Measurements from ENCODE around the gene SPZ1.

- TF ChIP-seq EP300 (IDR thresholded peaks at IDR 0.05; ENCODE audit: borderline replicate concordance in 1 of 2, control insufficient read depth in 1 of 2, low read depth in 2 of 2, low read length in 2 of 2) (no peak), ZNF24 (IDR thresholded peaks at IDR 0.05) (no peak)
Measured at GRCh38 chr5:80337379-80337778, 17.6 kb downstream of the SPZ1 start.

All from GM12878 (cell line).